RWPE2 (cell line): ENCODE data around the gene ZNF318.
"Not testable (repeated sequence)": the region's sequence is repeated elsewhere in the genome, so short reads cannot be mapped to it uniquely, and the experiment has no call there.

Experiments used
- ATAC-seq: fragments of 200-7000 bp; cut with Tn5 transposase; 3 replicates; pipeline ENCODE4 v1.9.1; 2021; ENCODE audit warnings: low read depth
- DNase-seq: peaks from one replicate; pipeline ENCODE4 v3.0.0-alpha.2; 2020; ENCODE audit warnings: low spot score
- H3K27ac ChIP-seq: fragments of 450-650 bp; 2 replicates; pipeline ENCODE4 v1.5.1; 2017; ENCODE audit warnings: mild to moderate bottlenecking; ENCODE audit not compliant: poor library complexity, severe bottlenecking
- H3K27me3 ChIP-seq: fragments of 250-450 bp; sonication (Bioruptor Pico); 2 replicates; pipeline ENCODE4 v1.5.1; 2021; ENCODE audit warnings: mild to moderate bottlenecking, moderate library complexity; ENCODE audit not compliant: insufficient read depth, poor library complexity, severe bottlenecking
- H3K36me3 ChIP-seq: fragments of 250-450 bp; sonication (Bioruptor Pico); 2 replicates; pipeline ENCODE4 v1.5.1; 2020; ENCODE audit warnings: low read depth, mild to moderate bottlenecking, moderate library complexity
- H3K4me1 ChIP-seq: fragments of 250-450 bp; sonication (Bioruptor Pico); 2 replicates; pipeline ENCODE4 v1.5.1; 2021; ENCODE audit warnings: mild to moderate bottlenecking, moderate library complexity; ENCODE audit not compliant: insufficient read depth, poor library complexity, severe bottlenecking
- H3K4me3 ChIP-seq: fragments of 250-450 bp; sonication (Bioruptor Pico); 2 replicates; pipeline ENCODE4 v1.5.1; 2021; ENCODE audit warnings: mild to moderate bottlenecking, moderate library complexity; ENCODE audit not compliant: severe bottlenecking
- H3K9me3 ChIP-seq: fragments of 250-450 bp; sonication (Bioruptor Pico); 2 replicates; pipeline ENCODE4 v1.5.1; 2021; ENCODE audit warnings: mild to moderate bottlenecking, moderate library complexity; ENCODE audit not compliant: severe bottlenecking
- CTCF ChIP-seq: fragments of 450-650 bp; IDR thresholded peaks from one replicate; pipeline ENCODE4 v1.5.1; 2017; ENCODE audit warnings: mild to moderate bottlenecking, moderate library complexity; ENCODE audit not compliant: poor library complexity, severe bottlenecking

The ZNF318 gene

GRCh38 chr6:43394982-43395381 is 25.5 kb upstream of the ZNF318 start:
- DNase-seq = no peak
- Histone ChIP-seq H3K9me3 (no peaks in the 10 kb centered on the region), H3K27me3 (no peaks in the 10 kb centered on the region), H3K27ac (no peak overlapping the region), H3K4me3 (no peak overlapping the region), H3K4me1 (peaks cover 10% of the 10 kb centered on the region), H3K36me3 (no peaks in the 10 kb centered on the region)
- no peak for ATAC-seq
- TF ChIP-seq CTCF = no peak

DNA sequence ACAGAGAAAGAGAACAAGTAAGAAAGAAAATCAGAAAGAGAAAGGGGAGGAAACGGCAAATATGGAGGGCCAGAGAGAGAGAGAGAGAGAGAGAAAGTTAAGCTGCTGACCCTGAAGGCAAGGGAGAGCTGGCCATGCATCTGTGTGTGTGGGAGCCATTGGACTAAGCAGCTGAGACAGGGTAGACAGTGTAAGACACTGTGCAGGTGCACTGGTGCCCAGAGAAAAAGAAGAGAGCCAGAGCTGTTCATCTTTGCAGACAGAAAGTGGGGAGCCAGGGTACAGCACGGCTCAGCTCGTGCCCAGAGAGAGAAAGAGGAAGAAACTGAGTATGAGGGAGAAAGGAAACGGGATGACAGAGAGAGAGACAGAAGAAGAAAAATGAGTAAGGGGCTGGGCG is 24.2 kb upstream of the ZNF318 start:
- no peaks in the 10 kb centered on the region for H3K27me3 ChIP-seq
- no peak overlapping the region for H3K4me3 ChIP-seq
- H3K4me1 ChIP-seq = peaks cover 10% of the 10 kb centered on the region
- H3K9me3 ChIP-seq = no peaks in the 10 kb centered on the region
- DNase-seq (no peak), ATAC-seq (no peak)
- H3K36me3 ChIP-seq = no peaks in the 10 kb centered on the region
- H3K27ac ChIP-seq = no peak overlapping the region
- TF ChIP-seq CTCF = no peak

GRCh38 chr6:43393133-43393532 is 23.7 kb upstream of the ZNF318 start:
- not testable (repeated sequence) for H3K4me3 ChIP-seq, ATAC-seq, H3K27me3 ChIP-seq, H3K9me3 ChIP-seq, H3K36me3 ChIP-seq, DNase-seq, H3K27ac ChIP-seq
- H3K4me1 ChIP-seq = peaks cover 10% of the 10 kb centered on the region

- peaks cover 7% of the 10 kb centered on the region for H3K4me1 ChIP-seq
- no peak for DNase-seq
- no peak overlapping the region for H3K27ac ChIP-seq
- H3K9me3 ChIP-seq = no peaks in the 10 kb centered on the region
- no peak for ATAC-seq
- no peaks in the 10 kb centered on the region for H3K36me3 ChIP-seq
- TF ChIP-seq CTCF = no peak
- H3K4me3 ChIP-seq = no peak overlapping the region
- H3K27me3 ChIP-seq = no peaks in the 10 kb centered on the region
Measured at GRCh38 chr6:43391440-43392031, 22.1 kb upstream of the ZNF318 start.

DNA sequence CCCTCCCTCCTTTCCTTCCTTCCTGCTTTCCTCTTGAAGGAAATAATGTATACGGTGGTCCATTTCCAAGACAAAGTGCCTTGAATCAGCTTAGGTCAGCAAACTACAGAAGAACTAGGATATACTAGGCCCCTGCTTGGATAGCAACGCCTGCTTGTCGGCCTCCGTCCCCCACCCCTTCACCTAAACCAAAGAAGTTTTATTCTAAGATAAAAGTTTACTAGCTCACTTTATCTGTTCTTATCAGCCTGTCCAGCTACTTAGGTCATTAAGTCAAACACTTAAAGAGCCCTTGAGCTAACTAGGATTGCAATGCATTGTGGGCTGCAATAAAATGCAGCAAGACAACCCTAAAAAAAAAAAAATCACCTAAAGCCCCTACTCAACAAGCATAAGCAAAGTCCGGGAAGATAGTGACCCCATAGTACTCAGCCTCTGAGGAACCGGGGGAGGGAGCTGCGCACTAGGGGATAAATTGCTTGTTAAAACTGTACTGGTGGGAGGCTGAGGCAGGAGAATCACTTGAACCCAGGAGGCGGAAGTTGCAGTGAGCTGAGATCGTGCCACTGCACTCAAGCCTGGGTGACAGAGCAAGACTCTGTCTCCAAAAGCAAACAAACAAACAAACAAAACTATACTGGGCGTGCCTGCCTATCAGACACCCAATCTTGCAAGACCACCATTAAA is 21.4 kb upstream of the ZNF318 start:
- not testable (repeated sequence) for H3K9me3 ChIP-seq, H3K4me1 ChIP-seq, H3K27ac ChIP-seq, DNase-seq, H3K27me3 ChIP-seq, ATAC-seq, H3K36me3 ChIP-seq, H3K4me3 ChIP-seq

DNA sequence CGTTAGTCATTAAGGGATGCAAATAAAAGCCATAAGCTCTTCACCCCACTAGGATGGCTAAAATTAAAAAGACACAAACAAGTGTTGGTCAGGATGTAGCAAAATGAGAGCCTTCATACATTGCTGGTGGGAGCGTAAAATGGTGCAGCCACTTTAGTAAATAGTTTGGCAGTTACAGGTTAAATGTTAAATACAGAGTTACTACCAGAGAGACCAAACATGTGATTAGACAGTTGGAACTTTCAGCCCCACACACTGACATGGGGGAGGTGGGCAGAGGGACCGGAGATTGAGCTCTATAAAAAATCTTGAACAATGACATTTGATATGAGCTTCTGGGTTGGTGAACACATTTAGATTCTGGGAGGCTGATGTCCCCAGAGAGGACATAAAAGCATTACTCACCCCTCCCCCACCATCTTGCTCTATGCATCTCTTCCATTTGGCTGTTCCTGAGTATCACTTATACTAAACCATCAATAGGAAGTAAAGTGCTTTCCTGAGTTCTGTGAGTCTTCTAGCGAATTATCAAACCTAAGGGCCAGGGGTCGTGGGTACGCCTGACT is 20.4 kb upstream of the ZNF318 start:
- Histone ChIP-seq H3K9me3 (no peaks in the 10 kb centered on the region), H3K27me3 (no peaks in the 10 kb centered on the region), H3K27ac (no peak overlapping the region), H3K4me3 (no peak overlapping the region), H3K4me1 (no peaks in the 10 kb centered on the region), H3K36me3 (no peaks in the 10 kb centered on the region)
- DNase-seq = no peak
- TF ChIP-seq CTCF = no peak
- ATAC-seq = no peak
